Keratinocyte (primary cell): ENCODE measurements around the gene ZSCAN23. TPM values are rescaled to one million over a fixed set of nuclear protein-coding genes. Genes with fewer than 3 reads are reported as not detected.

Experiments used
- DNase-seq: peaks from one replicate; pipeline ENCODE4 v3.0.0-alpha.2; 2011; ENCODE audit warnings: low read depth, missing footprints, low spot score
- FAIRE-seq: peaks from 2 replicates; lab custom pipeline; 2011; peaks lifted over from hg19 to GRCh38; lab: Jason Lieb, UNC
- H2AFZ ChIP-seq: 2 replicates; pipeline ENCODE4 v1.6.0; 2012; ENCODE audit warnings: low read length, control low read depth, inconsistent platforms; ENCODE audit not compliant: control insufficient read depth
- H3K27ac ChIP-seq: 2 replicates; pipeline ENCODE4 v1.5.1; 2011; ENCODE audit warnings: low read length; ENCODE audit not compliant: control insufficient read depth, insufficient read depth
- H3K27me3 ChIP-seq: 3 replicates; pipeline ENCODE4 v1.6.0; 2011; ENCODE audit warnings: low read length; ENCODE audit not compliant: control insufficient read depth, insufficient read depth; ENCODE audit errors: extremely low read depth
- H3K36me3 ChIP-seq, 2 experiments: 2 replicates in 1 of 2; 3 replicates in 1 of 2; pipeline ENCODE4 v1.5.1; 2011; ENCODE audit warnings: low read length in 2 of 2, mild to moderate bottlenecking in 1 of 2; ENCODE audit not compliant: control insufficient read depth in 2 of 2, insufficient read depth in 2 of 2; ENCODE audit errors: extremely low read depth in 1 of 2
- H3K4me1 ChIP-seq: 3 replicates; pipeline ENCODE4 v1.5.1; 2011; ENCODE audit warnings: low read length; ENCODE audit not compliant: control insufficient read depth, insufficient read depth; ENCODE audit errors: extremely low read depth
- H3K4me2 ChIP-seq: 3 replicates; pipeline ENCODE4 v1.6.0; 2011; ENCODE audit warnings: low read depth, low read length; ENCODE audit not compliant: control insufficient read depth, insufficient read depth; ENCODE audit errors: extremely low read depth
- H3K4me3 ChIP-seq, 3 experiments: fragments of 200-600 bp in 1 of 3; sonication (generic) in 1 of 3; 2 replicates in 2 of 3; 3 replicates in 1 of 3; pipeline ENCODE4 v1.5.1; 2011 to 2016; ENCODE audit warnings: low read length in 3 of 3, mild to moderate bottlenecking in 3 of 3, control low read depth in 2 of 3, inconsistent platforms in 1 of 3, low read depth in 1 of 3, mixed read lengths in 1 of 3, mixed run types in 1 of 3, moderate library complexity in 1 of 3; ENCODE audit not compliant: control insufficient read depth in 2 of 3, insufficient read depth in 2 of 3; ENCODE audit errors: extremely low read depth in 1 of 3
- H3K79me2 ChIP-seq: 2 replicates; pipeline ENCODE4 v1.6.0; 2012; ENCODE audit warnings: low read length; ENCODE audit not compliant: control insufficient read depth, insufficient read depth
- H3K9ac ChIP-seq: 3 replicates; pipeline ENCODE4 v1.6.0; 2011; ENCODE audit warnings: low read length; ENCODE audit not compliant: control insufficient read depth, insufficient read depth; ENCODE audit errors: extremely low read depth
- H3K9me1 ChIP-seq: 3 replicates; pipeline ENCODE4 v1.6.0; 2011; ENCODE audit warnings: low read length; ENCODE audit not compliant: control insufficient read depth, insufficient read depth; ENCODE audit errors: extremely low read depth
- H3K9me3 ChIP-seq: 2 replicates; pipeline ENCODE4 v1.5.1; 2012; ENCODE audit warnings: low read depth, low read length; ENCODE audit not compliant: control insufficient read depth
- H4K20me1 ChIP-seq: 3 replicates; pipeline ENCODE4 v1.6.0; 2011; ENCODE audit warnings: low read length; ENCODE audit not compliant: control insufficient read depth, insufficient read depth; ENCODE audit errors: extremely low read depth
- EZH2 ChIP-seq: IDR thresholded peaks from one replicate; pipeline ENCODE4 v1.6.1; 2012; ENCODE audit warnings: inconsistent platforms, mild to moderate bottlenecking, low read length, moderate library complexity
- dilution Hi-C: fragments of 300-500 bp; cut with MboI; formaldehyde crosslinking; loops from one replicate; pipeline ENCODE4 v1.7.0; 2020; ENCODE audit warnings: low sequenced_read_pairs; ENCODE audit not compliant: extremely low pct_ligation_motif_present
- polyA plus RNA-seq, 5 experiments: library from polyadenylated mRNA; depleted of rRNA in 3 of 5; stranded (reverse) in 3 of 5; stranded (forward) in 1 of 5; unstranded in 1 of 5; fragments of >200 nt; gene quantifications; 1 replicate in 1 of 5; 2 replicates in 3 of 5; 3 replicates in 1 of 5; pipeline versions ENCODE4 v1.2.1 to v1.2.3, GENCODE V29; 2011 to 2012; ENCODE audit warnings: missing spikeins in 2 of 5, low read depth in 1 of 5, low replicate concordance in 1 of 5
- TF ChIP-seq, protein P1 (sequence below), 3 experiments: IDR thresholded peaks in 1 of 3; conservative IDR thresholded peaks in 1 of 3; optimal IDR thresholded peaks in 1 of 3; 2 replicates in 2 of 3; 3 replicates in 1 of 3; pipeline versions ENCODE3 to v1.5.1; 2011; ENCODE audit warnings: low read length in 3 of 3, mild to moderate bottlenecking in 3 of 3, moderate library complexity in 2 of 3, control low read depth in 1 of 3, inconsistent platforms in 1 of 3; ENCODE audit not compliant: insufficient read depth in 2 of 3; ENCODE audit errors: extremely low read depth in 1 of 3

Gene ZSCAN23
- polyA plus RNA-seq, 1 donor (not counting 4 experiments of a cell fraction or from before 2014, with no cell fraction given), result 1.8 TPM

DNA sequence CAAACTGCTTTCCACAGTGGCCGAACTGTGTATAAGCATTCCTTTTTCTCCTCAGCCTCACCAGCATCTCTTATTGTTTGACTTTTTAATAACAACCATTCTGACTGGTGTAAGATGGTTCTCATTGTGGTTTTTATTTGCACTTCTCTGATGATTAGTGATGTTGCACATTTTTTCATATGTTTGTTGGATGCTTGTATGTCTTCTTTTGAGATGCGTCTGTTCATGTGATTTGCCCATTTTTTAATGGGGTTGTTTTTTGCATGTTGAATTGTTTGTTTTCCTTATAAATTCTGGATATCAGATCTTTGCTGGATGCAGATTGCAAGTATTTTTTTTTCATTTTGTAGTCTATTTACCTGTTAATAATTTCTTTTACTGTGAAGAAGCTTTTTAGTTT lies 32.5 kb downstream of the ZSCAN23 start:
- Histone ChIP-seq H3K4me3 (no peak overlapping the region), H3K9me3 (no peaks in the 10 kb centered on the region), H3K9ac (no peak overlapping the region), H3K4me2 (no peak overlapping the region), H2AFZ (no peak overlapping the region), H3K79me2 (no peaks in the 10 kb centered on the region), H3K27me3 (no peaks in the 10 kb centered on the region), H3K4me1 (no peaks in the 10 kb centered on the region), H4K20me1 (no peaks in the 10 kb centered on the region), H3K27ac (no peak overlapping the region), H3K9me1 (no peaks in the 10 kb centered on the region), H3K36me3 (no peaks in the 10 kb centered on the region)
- FAIRE-seq (no peak), DNase-seq (no peak)
- dilution Hi-C loops, result no loop called here
- no peak for TF ChIP-seq EZH2
- TF ChIP-seq, protein P1, sequence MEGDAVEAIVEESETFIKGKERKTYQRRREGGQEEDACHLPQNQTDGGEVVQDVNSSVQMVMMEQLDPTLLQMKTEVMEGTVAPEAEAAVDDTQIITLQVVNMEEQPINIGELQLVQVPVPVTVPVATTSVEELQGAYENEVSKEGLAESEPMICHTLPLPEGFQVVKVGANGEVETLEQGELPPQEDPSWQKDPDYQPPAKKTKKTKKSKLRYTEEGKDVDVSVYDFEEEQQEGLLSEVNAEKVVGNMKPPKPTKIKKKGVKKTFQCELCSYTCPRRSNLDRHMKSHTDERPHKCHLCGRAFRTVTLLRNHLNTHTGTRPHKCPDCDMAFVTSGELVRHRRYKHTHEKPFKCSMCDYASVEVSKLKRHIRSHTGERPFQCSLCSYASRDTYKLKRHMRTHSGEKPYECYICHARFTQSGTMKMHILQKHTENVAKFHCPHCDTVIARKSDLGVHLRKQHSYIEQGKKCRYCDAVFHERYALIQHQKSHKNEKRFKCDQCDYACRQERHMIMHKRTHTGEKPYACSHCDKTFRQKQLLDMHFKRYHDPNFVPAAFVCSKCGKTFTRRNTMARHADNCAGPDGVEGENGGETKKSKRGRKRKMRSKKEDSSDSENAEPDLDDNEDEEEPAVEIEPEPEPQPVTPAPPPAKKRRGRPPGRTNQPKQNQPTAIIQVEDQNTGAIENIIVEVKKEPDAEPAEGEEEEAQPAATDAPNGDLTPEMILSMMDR (optimal IDR thresholded peaks at IDR 0.05 in 1 of 3, IDR thresholded peaks at IDR 0.05 in 1 of 3, conservative IDR thresholded peaks at IDR 0.05 in 1 of 3; ENCODE audit: extremely low read depth in 1 of 3, insufficient read depth in 2 of 3, low read length in 3 of 3), result no peak

DNA sequence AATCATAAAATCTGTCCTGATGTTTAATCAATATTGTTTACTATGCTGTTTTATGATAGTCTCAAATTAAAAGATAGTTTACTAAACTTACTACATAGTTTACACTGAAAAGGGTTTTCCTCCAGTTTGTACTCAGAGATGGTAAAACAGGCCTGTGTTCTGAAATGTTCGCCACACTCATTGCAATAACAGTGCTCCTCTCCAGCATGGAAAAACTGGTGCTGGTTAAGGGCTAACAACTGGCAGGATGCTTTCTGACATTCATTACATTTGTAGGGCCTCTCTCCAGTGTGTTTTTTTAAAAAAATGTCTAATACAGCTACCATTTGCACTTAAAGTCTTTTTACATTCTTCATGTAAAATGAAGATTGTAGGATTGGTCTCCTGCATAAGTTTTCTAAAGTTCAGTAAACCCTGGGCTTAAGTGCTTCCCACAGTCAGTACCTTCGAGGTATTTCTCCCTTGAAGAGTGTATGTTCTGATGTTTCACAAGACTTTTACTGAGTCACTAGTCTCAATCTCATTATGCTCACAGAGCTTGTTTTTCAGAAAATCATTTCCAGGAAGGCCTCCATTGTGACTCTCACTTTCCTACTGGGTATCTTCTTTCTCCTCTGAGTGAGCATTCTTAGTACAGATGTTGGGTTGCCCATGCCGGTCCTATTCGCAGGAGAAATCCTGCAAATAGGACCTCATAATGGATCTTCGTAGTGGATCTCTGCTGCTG lies 35.1 kb downstream of the ZSCAN23 start:
- Histone ChIP-seq H3K4me1 (no peaks in the 10 kb centered on the region), H3K9me3 (no peaks in the 10 kb centered on the region), H3K9ac (no peak overlapping the region), H3K27me3 (no peaks in the 10 kb centered on the region), H3K9me1 (no peaks in the 10 kb centered on the region), H3K4me3 (no peak overlapping the region), H3K79me2 (no peaks in the 10 kb centered on the region), H3K4me2 (no peak overlapping the region), H2AFZ (no peak overlapping the region), H3K27ac (no peak overlapping the region), H3K36me3 (no peaks in the 10 kb centered on the region), H4K20me1 (no peaks in the 10 kb centered on the region)
- dilution Hi-C loops, result no loop called here
- DNase-seq, result no peak
- TF ChIP-seq, protein P1 (optimal IDR thresholded peaks at IDR 0.05 in 1 of 3, IDR thresholded peaks at IDR 0.05 in 1 of 3, conservative IDR thresholded peaks at IDR 0.05 in 1 of 3; ENCODE audit: extremely low read depth in 1 of 3, insufficient read depth in 2 of 3, low read length in 3 of 3), result no peak
- no peak for TF ChIP-seq EZH2
- FAIRE-seq, result no peak
